Measurements from ENCODE around the gene GAL3ST3. TPM values are rescaled to one million over a fixed set of nuclear protein-coding genes. Genes with fewer than 3 reads are reported as not detected.

Gene GAL3ST3
- total and polyA plus RNA-seq, 2 experiments from 2014 or later, result 15.6 to 63.4 TPM

DNA sequence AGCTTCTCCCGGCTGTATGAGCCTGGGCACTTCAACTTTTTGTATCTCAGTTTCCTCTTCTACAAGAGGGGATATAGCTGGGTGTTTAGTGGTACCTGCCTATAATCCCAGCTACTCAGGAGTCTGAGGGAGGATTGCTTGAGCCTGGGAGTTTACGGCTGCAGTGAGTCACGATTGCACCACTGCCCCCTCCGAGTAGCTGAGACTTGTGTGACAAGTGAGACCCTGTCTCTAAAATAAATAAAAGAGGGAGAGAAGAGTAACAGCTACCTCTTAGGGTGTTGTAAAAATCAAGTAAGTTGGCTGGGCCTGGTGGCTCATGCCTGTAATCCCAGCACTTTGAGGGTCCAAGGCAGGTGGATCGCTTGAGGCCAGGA, 12.6 kb downstream of the GAL3ST3 start:
- no peak overlapping the region for H3K4me3 ChIP-seq
- no peak overlapping the region for H3K4me3 Mint-ChIP-seq
- H3F3A ChIP-seq (replicated peaks; ENCODE audit: low read depth), result no peaks in the 10 kb centered on the region
- H2AFZ ChIP-seq, result no peak overlapping the region
- H3K27me3 Mint-ChIP-seq (ENCODE audit: insufficient read depth, low read depth, poor library complexity), result peaks cover 5% of the 10 kb centered on the region
- H3K9me3 Mint-ChIP-seq, result peaks cover 37% of the 10 kb centered on the region
- H4K20me1 ChIP-seq (replicated peaks; ENCODE audit: insufficient read depth), result no peaks in the 10 kb centered on the region
- no peaks in the 10 kb centered on the region for H3K27me3 ChIP-seq (ENCODE audit: insufficient read depth)
- no peaks in the 10 kb centered on the region for H3K4me1 Mint-ChIP-seq
- no peak overlapping the region for H3K27ac Mint-ChIP-seq
- peaks cover 11% of the 10 kb centered on the region for H3K36me3 Mint-ChIP-seq (ENCODE audit: low read depth)
- H3K27ac ChIP-seq (ENCODE audit: low read depth), result no peak overlapping the region
- no peaks in the 10 kb centered on the region for H3K4me1 ChIP-seq (ENCODE audit: insufficient read depth)
- DNase-seq (ENCODE audit: low spot score) (no peak), ATAC-seq (no peak)
- H3K9me2 ChIP-seq (ENCODE audit: insufficient read depth), result no peaks in the 10 kb centered on the region
- H3K36me3 ChIP-seq (ENCODE audit: insufficient read depth), result no peaks in the 10 kb centered on the region
- no peaks in the 10 kb centered on the region for H3K79me2 ChIP-seq (replicated peaks; ENCODE audit: insufficient read depth)
- H3K4me2 ChIP-seq, result no peak overlapping the region
- TF ChIP-seq, protein P1, sequence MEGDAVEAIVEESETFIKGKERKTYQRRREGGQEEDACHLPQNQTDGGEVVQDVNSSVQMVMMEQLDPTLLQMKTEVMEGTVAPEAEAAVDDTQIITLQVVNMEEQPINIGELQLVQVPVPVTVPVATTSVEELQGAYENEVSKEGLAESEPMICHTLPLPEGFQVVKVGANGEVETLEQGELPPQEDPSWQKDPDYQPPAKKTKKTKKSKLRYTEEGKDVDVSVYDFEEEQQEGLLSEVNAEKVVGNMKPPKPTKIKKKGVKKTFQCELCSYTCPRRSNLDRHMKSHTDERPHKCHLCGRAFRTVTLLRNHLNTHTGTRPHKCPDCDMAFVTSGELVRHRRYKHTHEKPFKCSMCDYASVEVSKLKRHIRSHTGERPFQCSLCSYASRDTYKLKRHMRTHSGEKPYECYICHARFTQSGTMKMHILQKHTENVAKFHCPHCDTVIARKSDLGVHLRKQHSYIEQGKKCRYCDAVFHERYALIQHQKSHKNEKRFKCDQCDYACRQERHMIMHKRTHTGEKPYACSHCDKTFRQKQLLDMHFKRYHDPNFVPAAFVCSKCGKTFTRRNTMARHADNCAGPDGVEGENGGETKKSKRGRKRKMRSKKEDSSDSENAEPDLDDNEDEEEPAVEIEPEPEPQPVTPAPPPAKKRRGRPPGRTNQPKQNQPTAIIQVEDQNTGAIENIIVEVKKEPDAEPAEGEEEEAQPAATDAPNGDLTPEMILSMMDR (conservative IDR thresholded peaks at IDR 0.05; ENCODE audit: low read depth in 2 of 2), result no peak
- TF ChIP-seq EZH2phosphoT487 (IDR thresholded peaks at IDR 0.05; ENCODE audit: unreplicated experiment) (no peak), ZNF331 (CRISPR knock-in tag; IDR thresholded peaks at IDR 0.05; ENCODE audit: low read depth) (no peak), POLR2AphosphoS5 (IDR thresholded peaks at IDR 0.05; ENCODE audit: low read depth) (no peak), STAT1 (IDR thresholded peaks at IDR 0.05; ENCODE audit: unreplicated experiment) (no peak), CREB1 (CRISPR knock-in tag; IDR thresholded peaks at IDR 0.05; ENCODE audit: low read depth) (no peak), JUNB (IDR thresholded peaks at IDR 0.05; ENCODE audit: unreplicated experiment) (no peak), NANOG (IDR thresholded peaks at IDR 0.05; ENCODE audit: borderline replicate concordance) (no peak), EZH2 (IDR thresholded peaks at IDR 0.05; ENCODE audit: low read depth, unreplicated experiment) (no peak), ZNF114 (CRISPR knock-in tag; IDR thresholded peaks at IDR 0.05) (no peak), ZNF462 (CRISPR knock-in tag; IDR thresholded peaks at IDR 0.05) (no peak)
- TF ChIP-seq, protein P2, sequence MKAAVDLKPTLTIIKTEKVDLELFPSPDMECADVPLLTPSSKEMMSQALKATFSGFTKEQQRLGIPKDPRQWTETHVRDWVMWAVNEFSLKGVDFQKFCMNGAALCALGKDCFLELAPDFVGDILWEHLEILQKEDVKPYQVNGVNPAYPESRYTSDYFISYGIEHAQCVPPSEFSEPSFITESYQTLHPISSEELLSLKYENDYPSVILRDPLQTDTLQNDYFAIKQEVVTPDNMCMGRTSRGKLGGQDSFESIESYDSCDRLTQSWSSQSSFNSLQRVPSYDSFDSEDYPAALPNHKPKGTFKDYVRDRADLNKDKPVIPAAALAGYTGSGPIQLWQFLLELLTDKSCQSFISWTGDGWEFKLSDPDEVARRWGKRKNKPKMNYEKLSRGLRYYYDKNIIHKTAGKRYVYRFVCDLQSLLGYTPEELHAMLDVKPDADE (IDR thresholded peaks at IDR 0.05), result no peak
